Measurements from ENCODE around the gene PACS2.
"Not testable (repeated sequence)": the region's sequence is repeated elsewhere in the genome, so short reads cannot be mapped to it uniquely, and the experiment has no call there.

PACS2 gene

GRCh38 chr14:105314287-105315200 lies at the start of gene PACS2:
TSS of gene PACS2 (plus strand) at chr14:105314748. CDS start at chr14:105314919, 171 bp downstream.
- FAIRE-seq (no peak), DNase-seq (ENCODE audit: insufficient read length, low spot score) (peak; percentile 100)

GRCh38 chr14:105267820-105268548 lies 46.6 kb upstream of the PACS2 start:
- FAIRE-seq (no peak), DNase-seq (ENCODE audit: insufficient read length, low spot score) (no peak)

- DNase-seq (ENCODE audit: insufficient read length, low spot score) (no peak), FAIRE-seq (no peak)
Measured at GRCh38 chr14:105268736-105269354, 45.7 kb upstream of the PACS2 start.

GRCh38 chr14:105269405-105269804 lies 45.1 kb upstream of the PACS2 start:
- DNase-seq (ENCODE audit: insufficient read length, low spot score) (no peak), FAIRE-seq (no peak)

GRCh38 chr14:105271224-105271890 lies 43.2 kb upstream of the PACS2 start:
- FAIRE-seq (no peak), DNase-seq (ENCODE audit: insufficient read length, low spot score) (no peak)

GRCh38 chr14:105272623-105273022 lies 41.9 kb upstream of the PACS2 start:
- FAIRE-seq (no peak), DNase-seq (ENCODE audit: insufficient read length, low spot score) (no peak)

- no peak for FAIRE-seq
- no peak for DNase-seq (ENCODE audit: insufficient read length, low spot score)
Measured at GRCh38 chr14:105273062-105273461, 41.5 kb upstream of the PACS2 start.

- DNase-seq (ENCODE audit: insufficient read length, low spot score) (no peak), FAIRE-seq (no peak)
Measured at GRCh38 chr14:105274637-105275036, 39.9 kb upstream of the PACS2 start.

GRCh38 chr14:105275267-105275946 lies 39.1 kb upstream of the PACS2 start:
- DNase-seq (ENCODE audit: insufficient read length, low spot score) (no peak), FAIRE-seq (no peak)

GRCh38 chr14:105277448-105277847 lies 37.1 kb upstream of the PACS2 start:
- FAIRE-seq; DNase-seq (ENCODE audit: insufficient read length, low spot score): not testable (repeated sequence)

- no peak for FAIRE-seq
- no peak for DNase-seq (ENCODE audit: insufficient read length, low spot score)
Measured at GRCh38 chr14:105279642-105280361, 34.7 kb upstream of the PACS2 start.

- no peak for DNase-seq (ENCODE audit: insufficient read length, low spot score)
- no peak for FAIRE-seq
Measured at GRCh38 chr14:105280525-105280924, 34.0 kb upstream of the PACS2 start.

- FAIRE-seq (peak; percentile 47), DNase-seq (ENCODE audit: insufficient read length, low spot score) (no peak)
Measured at GRCh38 chr14:105281371-105282097, 33.0 kb upstream of the PACS2 start.

GRCh38 chr14:105282098-105282725 lies 32.3 kb upstream of the PACS2 start:
- FAIRE-seq (no peak), DNase-seq (ENCODE audit: insufficient read length, low spot score) (no peak)

- no peak for FAIRE-seq
- DNase-seq (ENCODE audit: insufficient read length, low spot score) = no peak
Measured at GRCh38 chr14:105283028-105283427, 31.5 kb upstream of the PACS2 start.

- FAIRE-seq = no peak
- DNase-seq (ENCODE audit: insufficient read length, low spot score) = no peak
Measured at GRCh38 chr14:105283899-105284298, 30.6 kb upstream of the PACS2 start.

- FAIRE-seq (no peak), DNase-seq (ENCODE audit: insufficient read length, low spot score) (no peak)
Measured at GRCh38 chr14:105285174-105285573, 29.4 kb upstream of the PACS2 start.

- no peak for DNase-seq (ENCODE audit: insufficient read length, low spot score)
- no peak for FAIRE-seq
Measured at GRCh38 chr14:105286759-105287144, 27.8 kb upstream of the PACS2 start.
